C4-2B (cell line): ENCODE data around the gene FNDC1.

Experiments used
- ZFX ChIP-seq: fragments of 450-650 bp; IDR thresholded peaks from 2 replicates; pipeline ENCODE4 v1.6.1; 2017
- TF ChIP-seq, protein P1 (sequence below): fragments of 450-650 bp; conservative IDR thresholded peaks from 2 replicates; pipeline ENCODE4 v1.5.1; 2017; ENCODE audit warnings: mild to moderate bottlenecking

DNA sequence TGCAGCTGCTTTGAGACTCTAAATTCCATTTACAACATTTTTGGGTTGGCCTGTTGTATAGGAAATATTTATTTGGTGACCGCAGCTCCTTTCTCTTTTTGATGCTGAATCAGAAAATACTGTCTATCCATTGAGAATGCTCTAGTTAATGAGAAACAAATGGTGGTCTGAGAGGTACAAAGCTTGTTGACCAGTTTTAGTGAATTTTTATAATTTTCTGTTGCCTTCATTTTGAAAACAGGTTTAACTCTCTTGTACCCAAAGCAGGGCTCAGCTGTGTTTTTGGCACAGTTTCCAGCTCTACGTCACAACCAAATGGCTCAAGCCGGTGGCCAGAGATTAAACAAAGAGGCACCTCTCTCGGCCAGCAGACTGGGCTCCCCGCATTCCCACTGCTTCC lies 113.2 kb downstream of the FNDC1 start:
- TF ChIP-seq, protein P1, sequence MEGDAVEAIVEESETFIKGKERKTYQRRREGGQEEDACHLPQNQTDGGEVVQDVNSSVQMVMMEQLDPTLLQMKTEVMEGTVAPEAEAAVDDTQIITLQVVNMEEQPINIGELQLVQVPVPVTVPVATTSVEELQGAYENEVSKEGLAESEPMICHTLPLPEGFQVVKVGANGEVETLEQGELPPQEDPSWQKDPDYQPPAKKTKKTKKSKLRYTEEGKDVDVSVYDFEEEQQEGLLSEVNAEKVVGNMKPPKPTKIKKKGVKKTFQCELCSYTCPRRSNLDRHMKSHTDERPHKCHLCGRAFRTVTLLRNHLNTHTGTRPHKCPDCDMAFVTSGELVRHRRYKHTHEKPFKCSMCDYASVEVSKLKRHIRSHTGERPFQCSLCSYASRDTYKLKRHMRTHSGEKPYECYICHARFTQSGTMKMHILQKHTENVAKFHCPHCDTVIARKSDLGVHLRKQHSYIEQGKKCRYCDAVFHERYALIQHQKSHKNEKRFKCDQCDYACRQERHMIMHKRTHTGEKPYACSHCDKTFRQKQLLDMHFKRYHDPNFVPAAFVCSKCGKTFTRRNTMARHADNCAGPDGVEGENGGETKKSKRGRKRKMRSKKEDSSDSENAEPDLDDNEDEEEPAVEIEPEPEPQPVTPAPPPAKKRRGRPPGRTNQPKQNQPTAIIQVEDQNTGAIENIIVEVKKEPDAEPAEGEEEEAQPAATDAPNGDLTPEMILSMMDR = no peak
- TF ChIP-seq ZFX = no peak
